OCI-LY1 (cell line): ENCODE results near the gene RNASE8.

Source experiments
- H2AFZ ChIP-seq: fragments of 200-600 bp; sonication (generic), shearing (Covaris generic); 2 replicates; pipeline ENCODE4 v1.6.0; 2014; ENCODE audit warnings: antibody characterized with exemption, mild to moderate bottlenecking, low read length
- H3F3A ChIP-seq: fragments of 200-600 bp; sonication (generic), shearing (Covaris generic); 2 replicates; pipeline ENCODE4 v1.6.0; 2014; ENCODE audit warnings: mild to moderate bottlenecking, antibody characterized with exemption, low read length, moderate library complexity; ENCODE audit not compliant: insufficient read depth
- H3K27ac ChIP-seq: fragments of 200-600 bp; sonication (generic); 2 replicates; pipeline ENCODE4 v1.5.1; 2014; ENCODE audit warnings: low read length, mixed run types, mild to moderate bottlenecking, low read depth; ENCODE audit not compliant: poor library complexity, severe bottlenecking
- H3K27me3 ChIP-seq: fragments of 200-600 bp; sonication (generic); 2 replicates; pipeline ENCODE4 v1.6.0; 2014; ENCODE audit warnings: antibody characterized with exemption, mild to moderate bottlenecking, low read length, moderate library complexity; ENCODE audit not compliant: insufficient read depth
- H3K36me3 ChIP-seq: fragments of 200-600 bp; sonication (generic); 2 replicates; pipeline ENCODE4 v1.6.1; 2014; ENCODE audit warnings: mild to moderate bottlenecking, antibody characterized with exemption, low read length, moderate library complexity, mixed read lengths; ENCODE audit not compliant: insufficient read depth
- H3K4me1 ChIP-seq: fragments of 200-600 bp; sonication (generic); 2 replicates; pipeline ENCODE4 v1.5.1; 2014; ENCODE audit warnings: mild to moderate bottlenecking, low read length, moderate library complexity; ENCODE audit not compliant: insufficient read depth, severe bottlenecking
- H3K4me2 ChIP-seq: fragments of 200-600 bp; sonication (generic), shearing (Covaris generic); 2 replicates; pipeline ENCODE4 v1.6.1; 2014; ENCODE audit warnings: low read length
- H3K4me3 ChIP-seq: fragments of 200-600 bp; sonication (generic); 2 replicates; pipeline ENCODE4 v1.5.1; 2014; ENCODE audit warnings: low read length, low read depth, mild to moderate bottlenecking, mixed read lengths; ENCODE audit not compliant: poor library complexity, severe bottlenecking
- H3K79me2 ChIP-seq: fragments of 200-600 bp; shearing (Covaris generic); 2 replicates; pipeline ENCODE4 v1.6.1; 2016; ENCODE audit warnings: mixed run types, low read length, mixed read lengths; ENCODE audit not compliant: insufficient read depth
- H3K9ac ChIP-seq: fragments of 200-600 bp; sonication (generic), shearing (Covaris generic); 2 replicates; pipeline ENCODE4 v1.6.1; 2014; ENCODE audit warnings: mild to moderate bottlenecking, low read length, mixed read lengths
- H3K9me2 ChIP-seq: fragments of 200-600 bp; sonication (generic), shearing (Covaris generic); 2 replicates; pipeline ENCODE4 v1.6.1; 2014; ENCODE audit warnings: low read depth, mild to moderate bottlenecking, low read length, mixed read lengths
- H3K9me3 ChIP-seq: fragments of 200-600 bp; shearing (Covaris generic); 2 replicates; pipeline ENCODE4 v1.6.1; 2014; ENCODE audit warnings: low read length, mixed read lengths
- H4K20me1 ChIP-seq: fragments of 200-600 bp; sonication (generic), shearing (Covaris generic); 2 replicates; pipeline ENCODE4 v1.6.0; 2016; ENCODE audit warnings: mild to moderate bottlenecking, low read length; ENCODE audit not compliant: insufficient read depth
- EZH2 ChIP-seq: fragments of 200-600 bp; sonication (generic), shearing (Covaris generic); IDR thresholded peaks from 2 replicates; pipeline ENCODE4 v1.8.0; 2017; ENCODE audit warnings: borderline replicate concordance, mixed run types, mild to moderate bottlenecking, antibody characterized with exemption, low read length, moderate library complexity, mixed read lengths
- TF ChIP-seq, protein P1 (sequence below): fragments of 200-600 bp; sonication (generic), shearing (Covaris generic); IDR thresholded peaks from 2 replicates; pipeline ENCODE4 v1.5.1; 2017; ENCODE audit warnings: mild to moderate bottlenecking, antibody characterized with exemption, low read length, moderate library complexity, mixed read lengths

RNASE8 gene

GRCh38 chr14:21029917-21030316 is 27.7 kb upstream of the RNASE8 start, which contains the start of gene TPPP2:
Gene TPPP2, plus strand, starts transcription at chr14:21030217. Its CDS starts 365 bp downstream, at chr14:21030582.
- Histone ChIP-seq H3K27me3 (no peaks in the 10 kb centered on the region), H3K9me3 (no peaks in the 10 kb centered on the region), H3K4me3 (no peak within 1 kb of the TSS), H3K4me2 (no peak within 1 kb of the TSS), H3K79me2 (no peaks in the 10 kb centered on the region), H2AFZ (no peak within 1 kb of the TSS), H3K9ac (no peak within 1 kb of the TSS), H4K20me1 (no peaks in the 10 kb centered on the region), H3K27ac (no peak within 1 kb of the TSS), H3K4me1 (peaks cover 2% of the 10 kb centered on the region), H3K36me3 (no peaks in the 10 kb centered on the region), H3F3A (no peaks in the 10 kb centered on the region), H3K9me2 (no peaks in the 10 kb centered on the region)
- TF ChIP-seq, protein P1, sequence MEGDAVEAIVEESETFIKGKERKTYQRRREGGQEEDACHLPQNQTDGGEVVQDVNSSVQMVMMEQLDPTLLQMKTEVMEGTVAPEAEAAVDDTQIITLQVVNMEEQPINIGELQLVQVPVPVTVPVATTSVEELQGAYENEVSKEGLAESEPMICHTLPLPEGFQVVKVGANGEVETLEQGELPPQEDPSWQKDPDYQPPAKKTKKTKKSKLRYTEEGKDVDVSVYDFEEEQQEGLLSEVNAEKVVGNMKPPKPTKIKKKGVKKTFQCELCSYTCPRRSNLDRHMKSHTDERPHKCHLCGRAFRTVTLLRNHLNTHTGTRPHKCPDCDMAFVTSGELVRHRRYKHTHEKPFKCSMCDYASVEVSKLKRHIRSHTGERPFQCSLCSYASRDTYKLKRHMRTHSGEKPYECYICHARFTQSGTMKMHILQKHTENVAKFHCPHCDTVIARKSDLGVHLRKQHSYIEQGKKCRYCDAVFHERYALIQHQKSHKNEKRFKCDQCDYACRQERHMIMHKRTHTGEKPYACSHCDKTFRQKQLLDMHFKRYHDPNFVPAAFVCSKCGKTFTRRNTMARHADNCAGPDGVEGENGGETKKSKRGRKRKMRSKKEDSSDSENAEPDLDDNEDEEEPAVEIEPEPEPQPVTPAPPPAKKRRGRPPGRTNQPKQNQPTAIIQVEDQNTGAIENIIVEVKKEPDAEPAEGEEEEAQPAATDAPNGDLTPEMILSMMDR = no peak
- TF ChIP-seq EZH2 = no peak

DNA sequence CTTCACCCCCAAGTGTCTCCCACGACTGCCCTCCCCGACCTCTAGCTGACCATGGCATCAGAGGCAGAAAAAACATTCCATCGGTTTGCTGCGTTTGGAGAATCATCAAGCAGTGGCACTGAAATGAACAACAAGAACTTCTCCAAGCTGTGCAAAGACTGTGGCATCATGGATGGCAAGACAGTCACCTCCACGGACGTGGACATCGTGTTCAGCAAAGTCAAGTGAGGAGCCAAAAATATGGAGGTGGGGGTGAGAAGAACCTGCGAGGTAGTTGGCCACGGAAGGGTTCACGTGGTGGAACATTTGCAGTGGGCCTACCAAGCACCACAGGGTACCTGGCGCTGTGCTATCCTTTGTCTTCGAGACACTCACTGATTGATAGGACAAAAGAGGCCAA is 27.1 kb upstream of the RNASE8 start:
- Histone ChIP-seq H3K27me3 (no peaks in the 10 kb centered on the region), H3K4me1 (no peaks in the 10 kb centered on the region), H3K36me3 (no peaks in the 10 kb centered on the region), H4K20me1 (no peaks in the 10 kb centered on the region), H3K27ac (no peak overlapping the region), H3K79me2 (no peaks in the 10 kb centered on the region), H3F3A (no peaks in the 10 kb centered on the region), H3K4me2 (no peak overlapping the region), H3K4me3 (no peak overlapping the region), H3K9me2 (no peaks in the 10 kb centered on the region), H3K9me3 (no peaks in the 10 kb centered on the region), H3K9ac (no peak overlapping the region), H2AFZ (no peak overlapping the region)
- TF ChIP-seq, protein P1 = no peak
- TF ChIP-seq EZH2 = no peak

- no peak overlapping the region for H3K4me2 ChIP-seq
- no peaks in the 10 kb centered on the region for H3K79me2 ChIP-seq
- no peak overlapping the region for H3K4me3 ChIP-seq
- no peaks in the 10 kb centered on the region for H3K9me2 ChIP-seq
- no peak overlapping the region for H3K27ac ChIP-seq
- TF ChIP-seq, protein P1 = no peak
- no peak for TF ChIP-seq EZH2
- no peaks in the 10 kb centered on the region for H3K4me1 ChIP-seq
- no peaks in the 10 kb centered on the region for H3K36me3 ChIP-seq
- H3K27me3 ChIP-seq = no peaks in the 10 kb centered on the region
- no peaks in the 10 kb centered on the region for H4K20me1 ChIP-seq
- no peak overlapping the region for H3K9ac ChIP-seq
- H3K9me3 ChIP-seq = no peaks in the 10 kb centered on the region
- H2AFZ ChIP-seq = no peak overlapping the region
- no peaks in the 10 kb centered on the region for H3F3A ChIP-seq
Measured at GRCh38 chr14:21032326-21033132, 25.1 kb upstream of the RNASE8 start.
